Epidermal melanocyte (primary cell): Measurements from ENCODE around the gene CAPN7.

ENCODE experiments used
- DNase-seq: peaks from one replicate; pipeline ENCODE4 v3.0.0; 2011; ENCODE audit warnings: low spot score; ENCODE audit not compliant: insufficient read length

The CAPN7 gene

DNA sequence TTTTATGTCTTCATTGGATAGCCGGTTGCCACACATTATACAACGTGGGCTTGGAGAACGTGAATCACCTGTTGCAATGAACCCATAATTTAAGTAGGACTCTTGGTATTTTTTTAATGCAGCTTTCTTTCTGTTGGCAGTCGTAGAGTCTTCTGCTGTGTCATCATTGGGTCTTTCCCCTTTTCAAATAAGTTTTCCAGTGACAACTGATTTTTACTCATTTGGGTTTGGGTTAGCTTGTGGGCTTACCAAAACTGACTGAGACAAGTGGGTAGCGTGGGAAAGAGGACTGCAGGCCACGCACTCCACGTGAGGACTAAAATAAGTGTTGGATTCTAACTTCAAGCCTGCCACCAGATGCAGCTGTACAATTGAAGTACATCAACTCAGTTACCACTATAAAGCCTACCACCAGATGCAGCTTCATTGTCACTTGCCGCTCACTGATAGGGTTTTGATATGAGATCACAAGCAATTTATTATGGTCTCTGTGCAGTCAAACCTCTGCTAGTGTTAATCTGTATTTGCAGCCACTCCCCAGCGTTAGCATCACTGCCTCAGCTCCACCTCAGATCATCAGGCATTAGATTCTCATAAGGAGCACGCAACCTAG, 6.4 kb upstream of the CAPN7 start:
- DNase-seq, result no peak

- DNase-seq, result no peak
These were observed 2.0 kb upstream of the CAPN7 start for GRCh38 chr3:15204005-15204404.

DNA sequence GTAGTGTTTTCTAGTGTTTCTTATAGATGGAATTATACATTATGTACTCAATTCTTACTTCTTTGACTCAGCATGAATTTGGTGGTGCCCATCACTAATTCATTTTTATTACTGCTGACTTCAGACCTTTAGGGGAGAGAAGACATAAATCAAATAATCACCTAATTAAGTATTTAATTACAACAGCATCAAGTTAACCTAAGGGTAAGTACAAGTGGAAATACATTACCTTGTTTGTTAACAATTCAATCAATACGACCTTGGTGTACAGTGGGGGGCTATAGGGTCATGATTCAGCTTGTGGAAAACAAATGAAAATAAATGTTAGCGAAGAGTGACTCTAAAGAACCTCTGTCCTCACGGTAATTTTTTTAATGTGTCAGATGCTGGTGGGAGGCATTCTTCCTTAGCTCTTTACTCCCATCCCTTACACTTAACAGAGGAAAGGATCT, 538 bp upstream of the CAPN7 start:
- DNase-seq, result no peak

- DNase-seq, result no peak
These were observed 873 bp downstream of the CAPN7 start for GRCh38 chr3:15206662-15207576.

DNA sequence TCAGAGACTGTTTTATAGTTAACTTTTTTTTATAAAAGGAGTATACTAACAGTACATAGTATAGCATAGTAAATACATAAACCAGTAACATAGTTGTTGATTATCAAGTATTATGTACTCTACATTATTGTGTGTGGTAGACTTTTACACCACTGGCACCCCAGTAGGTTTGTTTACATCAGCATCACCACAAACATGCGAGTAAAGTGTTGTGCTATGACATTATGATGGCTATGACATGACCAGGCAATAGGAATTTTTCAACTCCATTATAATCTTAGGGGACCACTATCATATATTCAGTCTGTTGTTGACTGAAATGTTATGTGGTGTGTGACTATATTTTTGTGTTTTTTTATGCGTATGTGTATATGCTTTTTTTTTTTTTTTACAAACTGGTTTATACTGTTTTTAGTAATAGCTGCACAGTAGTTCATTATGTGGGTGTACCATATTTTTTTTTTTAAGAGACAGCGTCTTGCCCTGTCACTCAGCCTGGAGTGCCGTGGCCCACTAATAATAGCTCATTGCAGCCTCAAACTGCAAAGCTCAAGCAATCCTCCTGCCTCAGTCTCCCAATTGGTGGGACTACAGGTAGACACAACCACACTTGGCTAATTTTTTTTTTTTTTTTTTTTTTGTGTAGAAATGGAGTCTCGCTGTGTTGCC, 1.9 kb downstream of the CAPN7 start:
- DNase-seq, result no peak

GRCh38 chr3:15211937-15212336, 5.9 kb downstream of the CAPN7 start:
- no peak for DNase-seq

DNA sequence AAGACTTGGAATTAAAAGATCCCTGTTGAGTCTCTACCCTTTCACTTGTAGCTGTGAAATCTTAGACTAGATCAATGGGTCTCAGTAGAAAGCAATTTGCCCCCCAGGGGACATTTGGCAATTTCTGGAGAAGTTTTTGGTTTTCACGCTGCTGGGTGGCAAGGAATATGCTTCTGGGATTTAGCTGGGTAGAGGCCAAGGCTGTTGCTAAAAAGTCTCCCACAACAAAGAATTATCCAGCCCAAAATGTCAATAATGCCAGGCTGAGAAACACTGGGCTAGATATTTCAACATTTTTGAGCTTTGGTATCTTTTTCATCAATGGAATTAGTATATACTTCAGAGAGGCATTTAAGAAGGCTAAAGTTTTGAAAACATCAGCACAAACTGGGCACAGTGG, 8.7 kb downstream of the CAPN7 start:
- DNase-seq, result no peak

DNA sequence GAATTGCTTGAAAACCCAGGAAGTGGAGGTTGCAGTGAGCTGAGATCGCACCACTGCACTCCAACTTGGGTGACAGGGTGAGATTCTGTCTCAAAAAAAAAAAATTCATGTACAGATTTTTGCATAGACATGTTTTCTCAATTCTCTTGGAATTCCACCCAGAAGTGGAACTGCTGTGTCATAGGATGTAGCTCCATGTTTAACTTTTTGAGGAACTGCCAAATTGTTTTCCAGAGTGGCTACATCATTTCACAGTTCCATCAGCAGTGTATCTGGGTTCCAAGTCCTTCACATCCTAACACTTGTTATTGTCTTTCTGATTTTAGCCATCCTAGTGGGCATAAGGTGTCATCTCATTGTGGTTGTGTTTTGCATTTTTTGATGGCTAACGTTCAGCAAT, 9.9 kb downstream of the CAPN7 start:
- DNase-seq, result no peak

GRCh38 chr3:15216501-15216900, 10.5 kb downstream of the CAPN7 start:
- no peak for DNase-seq

GRCh38 chr3:15217011-15217671, 11.1 kb downstream of the CAPN7 start:
- DNase-seq, result no peak

GRCh38 chr3:15217841-15218267, 11.8 kb downstream of the CAPN7 start:
- DNase-seq, result no peak

GRCh38 chr3:15218689-15219088, 12.6 kb downstream of the CAPN7 start:
- DNase-seq, result no peak

DNA sequence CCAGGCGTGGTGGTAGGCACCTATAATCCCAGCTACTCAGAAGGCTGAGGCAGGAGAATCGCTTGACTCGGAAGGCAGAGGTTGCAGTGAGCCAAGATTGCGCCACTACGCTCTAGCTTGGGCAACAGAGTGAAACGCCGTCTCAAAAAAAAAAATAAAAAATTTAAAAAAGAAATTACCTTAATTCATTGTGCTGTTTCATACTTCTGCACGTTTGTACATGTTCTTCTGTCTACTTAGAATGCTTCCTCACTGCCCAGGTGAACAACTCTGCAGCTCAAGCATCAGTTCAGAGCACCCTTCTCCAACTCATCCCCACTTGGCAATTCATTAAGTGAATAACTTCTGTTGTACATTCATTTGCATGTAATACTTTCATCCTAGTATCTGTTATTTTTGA, 14.0 kb downstream of the CAPN7 start:
- DNase-seq, result no peak

DNA sequence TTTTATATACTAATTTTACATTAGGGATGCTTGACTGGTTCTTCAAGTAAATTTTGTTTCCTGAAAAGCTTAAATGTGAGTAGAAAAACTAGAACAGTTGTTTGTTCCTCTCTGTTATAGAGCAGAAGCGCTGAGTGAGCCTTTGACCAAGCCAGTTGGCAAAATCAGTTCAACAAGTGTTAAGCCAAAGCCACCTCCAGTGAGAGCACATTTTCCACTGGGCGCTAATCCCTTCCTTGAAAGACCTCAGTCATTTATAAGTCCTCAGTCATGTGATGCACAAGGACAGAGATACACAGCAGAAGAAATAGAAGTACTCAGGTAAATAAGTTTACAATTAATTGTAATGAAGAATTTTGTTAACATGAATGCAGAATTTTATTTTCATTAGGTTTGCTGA, 14.6 kb downstream of the CAPN7 start:
- DNase-seq, result no peak

GRCh38 chr3:15221574-15222217, 15.7 kb downstream of the CAPN7 start:
- no peak for DNase-seq

DNA sequence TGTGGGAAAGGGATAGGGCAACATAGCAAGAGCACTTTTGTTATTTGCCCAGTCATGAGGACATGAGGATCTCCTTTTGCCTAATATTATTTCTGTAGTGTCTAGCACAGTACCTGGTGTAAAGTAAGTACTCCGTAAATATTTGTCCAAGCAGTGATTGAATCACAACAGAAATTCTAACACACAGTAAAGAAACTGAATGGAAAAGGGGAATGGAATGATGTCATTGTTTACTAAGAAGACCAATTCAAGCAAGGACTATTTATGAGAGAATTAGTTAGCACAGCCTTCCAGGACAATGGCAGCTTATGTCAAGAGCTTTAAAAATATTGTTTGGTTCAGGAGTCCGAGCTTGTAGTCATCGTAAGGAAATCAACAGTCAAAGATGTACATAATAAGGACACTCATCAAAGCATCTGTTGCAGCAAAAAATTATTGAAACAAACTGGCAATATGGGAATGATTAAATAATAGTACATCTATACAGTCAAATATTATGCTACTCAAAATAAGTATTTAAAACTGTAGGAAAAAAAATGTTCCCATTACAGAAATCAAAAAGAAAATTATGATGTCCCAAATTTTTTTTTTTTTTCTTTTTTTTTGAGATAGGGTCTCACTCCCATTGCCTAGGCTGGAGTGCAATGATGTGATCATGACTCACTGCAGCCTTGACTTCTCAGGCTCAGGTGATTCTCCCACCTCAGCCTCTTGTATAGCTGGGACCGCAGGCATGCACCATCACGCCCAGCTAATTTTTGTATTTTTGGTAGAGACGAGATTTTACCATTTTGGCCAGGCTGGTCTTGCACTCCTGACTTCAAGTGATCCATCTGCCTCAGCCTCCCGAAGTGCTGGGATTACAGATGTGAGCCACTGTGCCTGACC, 17.9 kb downstream of the CAPN7 start:
- DNase-seq, result no peak

DNA sequence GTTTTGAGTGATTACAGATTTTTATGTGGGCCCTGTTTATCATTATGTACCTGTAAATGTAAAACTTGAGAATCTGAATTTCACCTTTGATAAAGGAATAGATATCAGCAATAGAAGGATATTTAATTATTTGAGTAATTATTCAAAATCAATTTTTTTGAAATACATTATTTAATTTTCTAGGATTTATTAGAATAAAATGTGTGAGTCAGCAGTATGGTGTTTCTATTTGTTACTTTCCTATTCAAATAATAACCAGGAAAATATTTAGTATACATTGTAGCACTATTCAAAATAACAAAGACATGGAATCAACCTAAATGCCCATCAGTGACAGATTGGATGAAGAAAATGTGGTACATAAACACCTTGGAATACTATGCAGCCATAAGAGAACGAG, 22.1 kb downstream of the CAPN7 start:
- no peak for DNase-seq

DNA sequence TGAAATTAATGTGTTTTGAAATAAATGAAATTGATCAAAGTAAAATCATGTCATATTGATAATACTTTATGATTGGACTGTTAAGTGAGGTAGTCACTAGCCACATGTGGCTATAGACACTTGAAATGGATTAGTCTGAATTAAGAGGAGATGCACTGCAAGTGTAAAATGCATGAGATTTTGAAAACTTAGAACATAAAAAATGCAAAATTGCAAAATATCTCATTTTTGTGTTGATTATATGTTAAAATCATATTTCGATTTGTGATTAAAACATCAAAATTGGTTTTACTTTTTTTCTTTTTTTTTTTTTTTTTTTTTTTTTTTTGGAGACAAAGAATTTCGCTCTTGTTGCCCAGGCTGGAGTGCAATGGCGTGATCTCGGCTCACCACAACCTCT, 23.2 kb downstream of the CAPN7 start:
- DNase-seq, result no peak

DNA sequence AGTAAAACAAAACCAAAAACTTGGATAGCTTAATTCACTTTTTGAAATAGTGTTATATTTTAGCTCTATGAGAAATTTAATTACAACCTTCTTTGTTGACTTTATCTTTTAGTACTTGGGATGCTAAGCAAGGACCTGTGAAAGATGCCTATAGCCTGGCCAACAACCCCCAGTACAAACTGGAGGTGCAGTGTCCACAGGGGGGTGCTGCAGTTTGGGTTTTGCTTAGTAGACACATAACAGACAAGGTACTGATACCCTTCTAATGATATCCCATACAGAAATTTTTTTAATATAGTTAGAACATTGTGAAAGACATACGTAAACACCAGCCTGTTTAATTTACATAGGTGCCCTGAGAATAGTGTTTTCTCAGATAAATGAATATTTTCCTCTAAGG, 35.3 kb downstream of the CAPN7 start:
- no peak for DNase-seq

DNA sequence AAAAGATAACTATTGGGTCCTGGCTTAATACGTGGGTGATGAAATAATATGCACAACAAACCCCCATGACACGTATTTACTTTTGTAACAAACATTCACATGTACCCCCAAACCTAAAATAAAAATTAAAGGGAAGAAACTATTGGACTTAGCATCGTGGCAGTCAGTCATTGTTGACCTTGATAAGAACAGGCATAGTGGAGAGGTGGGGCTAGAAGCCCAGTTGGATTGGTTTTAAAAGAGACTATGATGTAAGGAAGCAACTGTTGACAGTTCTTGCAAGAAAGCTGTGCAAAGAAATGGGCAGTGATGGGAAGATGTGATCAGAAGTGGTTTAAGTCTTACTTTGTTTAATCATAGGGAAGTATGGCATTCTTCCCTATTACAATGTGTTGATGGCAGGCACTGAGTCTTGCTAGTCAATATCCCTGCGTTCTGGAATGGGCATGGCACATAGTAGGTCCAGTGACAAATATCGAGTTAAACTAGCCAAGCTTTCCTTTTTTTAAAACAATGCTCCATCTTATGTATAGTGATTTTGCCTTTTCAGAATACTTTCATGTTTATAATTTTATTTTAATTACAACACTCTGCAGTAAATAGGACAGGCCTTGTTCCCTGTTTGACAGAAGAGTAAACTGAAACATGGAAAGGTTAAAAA, 37.9 kb downstream of the CAPN7 start:
- no peak for DNase-seq
